ENCODE data around the gene MCF2L2.

DNA sequence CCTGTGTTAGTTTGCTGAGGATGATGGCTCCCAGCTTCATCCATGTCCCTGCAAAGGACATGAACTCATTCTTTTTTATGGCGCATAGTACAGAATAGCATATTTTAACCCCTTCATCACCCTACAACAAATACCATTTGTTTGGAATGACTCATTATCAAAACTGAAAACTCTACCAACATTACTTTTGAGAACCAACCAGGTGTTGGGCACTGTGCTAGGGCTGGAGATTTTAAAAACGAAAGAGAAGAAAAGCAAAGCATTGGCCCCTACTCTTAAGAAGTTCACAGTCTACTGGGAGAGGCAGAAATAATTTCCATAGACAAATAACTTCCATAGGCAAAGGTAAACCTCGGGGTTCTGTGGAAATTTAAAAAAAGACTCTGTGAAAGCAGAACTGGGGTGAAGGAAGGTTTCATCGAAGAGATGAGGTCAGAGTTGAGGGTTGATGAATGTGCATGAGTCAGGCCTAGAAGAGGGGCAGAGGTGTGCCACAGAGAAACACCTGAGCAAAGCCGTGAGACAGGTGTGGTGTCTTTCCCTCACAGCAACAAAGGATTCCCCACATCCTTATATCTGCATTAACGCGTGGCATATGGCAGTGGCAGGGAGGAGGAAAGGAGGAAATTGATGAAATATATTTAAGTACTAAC lies 51.0 kb downstream of the MCF2L2 start:
- TF ChIP-seq, protein P1, sequence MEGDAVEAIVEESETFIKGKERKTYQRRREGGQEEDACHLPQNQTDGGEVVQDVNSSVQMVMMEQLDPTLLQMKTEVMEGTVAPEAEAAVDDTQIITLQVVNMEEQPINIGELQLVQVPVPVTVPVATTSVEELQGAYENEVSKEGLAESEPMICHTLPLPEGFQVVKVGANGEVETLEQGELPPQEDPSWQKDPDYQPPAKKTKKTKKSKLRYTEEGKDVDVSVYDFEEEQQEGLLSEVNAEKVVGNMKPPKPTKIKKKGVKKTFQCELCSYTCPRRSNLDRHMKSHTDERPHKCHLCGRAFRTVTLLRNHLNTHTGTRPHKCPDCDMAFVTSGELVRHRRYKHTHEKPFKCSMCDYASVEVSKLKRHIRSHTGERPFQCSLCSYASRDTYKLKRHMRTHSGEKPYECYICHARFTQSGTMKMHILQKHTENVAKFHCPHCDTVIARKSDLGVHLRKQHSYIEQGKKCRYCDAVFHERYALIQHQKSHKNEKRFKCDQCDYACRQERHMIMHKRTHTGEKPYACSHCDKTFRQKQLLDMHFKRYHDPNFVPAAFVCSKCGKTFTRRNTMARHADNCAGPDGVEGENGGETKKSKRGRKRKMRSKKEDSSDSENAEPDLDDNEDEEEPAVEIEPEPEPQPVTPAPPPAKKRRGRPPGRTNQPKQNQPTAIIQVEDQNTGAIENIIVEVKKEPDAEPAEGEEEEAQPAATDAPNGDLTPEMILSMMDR (conservative IDR thresholded peaks at IDR 0.05 in 1 of 2, IDR thresholded peaks at IDR 0.05 in 1 of 2; ENCODE audit: extremely low read depth in 1 of 2, insufficient read depth in 1 of 2, low read depth in 1 of 2, low read length in 2 of 2): no peak
- no peak for TF ChIP-seq EZH2 (IDR thresholded peaks at IDR 0.05; ENCODE audit: borderline replicate concordance, low read length)
